ENCODE results near the gene FERD3L. TPM values are rescaled to one million over a fixed set of nuclear protein-coding genes. Genes with fewer than 3 reads are reported as not detected.

The FERD3L gene
- total and polyA plus RNA-seq, 2 of the 13 experiments (the other 11 are each of a cell fraction or from before 2014, with no cell fraction given): not detected

GRCh38 chr7:19099194-19099593, 46.0 kb downstream of the FERD3L start (continued):
- no peak for TF ChIP-seq MYNN (CRISPR knock-in tag; IDR thresholded peaks at IDR 0.05; ENCODE audit: low read depth)
- no peak for TF ChIP-seq PAXIP1 (CRISPR knock-in tag; conservative IDR thresholded peaks at IDR 0.05)
- no peak for TF ChIP-seq ZBTB44 (CRISPR knock-in tag; IDR thresholded peaks at IDR 0.05)

GRCh38 chr7:19098510-19098909, 46.7 kb downstream of the FERD3L start:
- Histone ChIP-seq H3K36me3 (replicated peaks in 1 of 2; ENCODE audit: control insufficient read depth in 1 of 2, insufficient read depth in 2 of 2, low read length in 2 of 2) (no peaks in the 10 kb centered on the region), H3K4me3 (replicated peaks in 1 of 3; ENCODE audit: insufficient read depth in 1 of 3, low read depth in 2 of 3, low read length in 3 of 3) (no peak overlapping the region), H3K4me1 (ENCODE audit: insufficient read depth, low read length) (no peaks in the 10 kb centered on the region), H3K9me3 (ENCODE audit: low read length) (no peaks in the 10 kb centered on the region), H4K20me1 (ENCODE audit: insufficient read depth, low read length) (no peaks in the 10 kb centered on the region), H3K4me2 (ENCODE audit: low read depth, low read length) (no peak overlapping the region), H3K79me2 (ENCODE audit: insufficient read depth, low read length) (no peaks in the 10 kb centered on the region), H3K9ac (ENCODE audit: insufficient read depth, low read depth, low read length) (no peak overlapping the region), H3K27me3 (ENCODE audit: control insufficient read depth in 1 of 2, insufficient read depth in 2 of 2, low read length in 2 of 2) (no peaks in the 10 kb centered on the region), H2AFZ (ENCODE audit: low read length) (no peak overlapping the region), H3K27ac (ENCODE audit: extremely low read length, insufficient read depth, low read length) (no peak overlapping the region)
- BruUV-seq (replicated peaks): no TSS peak
- 0% methylated on average over 1 of the region's 1 CpG for WGBS (ENCODE audit: low lambda C conversion rate)
- ATAC-seq: no peak
- intact Hi-C loops (cut with micrococcal nuclease; ENCODE audit: unreplicated experiment) (no loop called here), in situ Hi-C loops (cut with HindIII; ENCODE audit: extremely low pct_ligation_motif_present, low pct_unique_long_range_greater_than_20kb) (no loop called here)
- ChIA-PET POLR2A (interaction anchor here (0.6 kb wide), 1 partner anchor 30 kb away, joined by 3 read pairs; no protein-coding TSS in a partner anchor), CTCF (ENCODE audit: low intra/inter-chr PET ratio, low total read pairs) (no interaction called here)
- no peak for DNase-seq (ENCODE audit: low spot score)
- FAIRE-seq: no peak
- TF ChIP-seq CBFB (CRISPR knock-in tag; IDR thresholded peaks at IDR 0.05) (no peak), FOXC1 (CRISPR knock-in tag; IDR thresholded peaks at IDR 0.05; ENCODE audit: borderline replicate concordance) (no peak), ZNF839 (CRISPR knock-in tag; IDR thresholded peaks at IDR 0.05; ENCODE audit: borderline replicate concordance) (no peak), AHDC1 (CRISPR knock-in tag; IDR thresholded peaks at IDR 0.05; ENCODE audit: borderline replicate concordance) (no peak), ZNF281 (CRISPR knock-in tag; IDR thresholded peaks at IDR 0.05; ENCODE audit: borderline replicate concordance) (no peak), CCAR2 (optimal IDR thresholded peaks at IDR 0.05; ENCODE audit: low read depth, low read length) (no peak)

Measured in HepG2 (cell line).